GM21723 (cell line): ENCODE results near the gene RHO.
"Not testable (repeated sequence)": the region's sequence is repeated elsewhere in the genome, so short reads cannot be mapped to it uniquely, and the experiment has no call there.

ENCODE experiments used
- ATAC-seq: cut with Tn5 transposase; IDR thresholded peaks from one replicate; pipeline ENCODE4 v1.9.1; 2021; ENCODE audit warnings: mild to moderate bottlenecking, moderate library complexity; ENCODE audit not compliant: unreplicated experiment

RHO gene

GRCh38 chr3:129499604-129500333 lies 28.7 kb upstream of the RHO start:
- not testable (repeated sequence) for ATAC-seq

GRCh38 chr3:129500334-129500658 lies 28.1 kb upstream of the RHO start:
- no peak for ATAC-seq

GRCh38 chr3:129501630-129502029 lies 26.8 kb upstream of the RHO start:
- ATAC-seq, result no peak

- no peak for ATAC-seq
Observed at GRCh38 chr3:129502641-129503408, 25.6 kb upstream of the RHO start.

- no peak for ATAC-seq
Observed at GRCh38 chr3:129503471-129504291, 24.8 kb upstream of the RHO start.

- no peak for ATAC-seq
Observed at GRCh38 chr3:129504471-129505100, 23.9 kb upstream of the RHO start.

GRCh38 chr3:129505341-129505740 lies 23.1 kb upstream of the RHO start:
- no peak for ATAC-seq

- no peak for ATAC-seq
Observed at GRCh38 chr3:129506231-129506742, 22.2 kb upstream of the RHO start.

- no peak for ATAC-seq
Observed at GRCh38 chr3:129507181-129507831, 21.1 kb upstream of the RHO start.

GRCh38 chr3:129512595-129512994 lies 15.8 kb upstream of the RHO start:
- no peak for ATAC-seq

- ATAC-seq, result no peak
Observed at GRCh38 chr3:129513705-129514104, 14.7 kb upstream of the RHO start.

GRCh38 chr3:129514110-129514509 lies 14.3 kb upstream of the RHO start:
- no peak for ATAC-seq

- ATAC-seq, result no peak
Observed at GRCh38 chr3:129514563-129514962, 13.9 kb upstream of the RHO start.

- not testable (repeated sequence) for ATAC-seq
Observed at GRCh38 chr3:129515108-129515820, 13.2 kb upstream of the RHO start.

GRCh38 chr3:129515821-129516432 lies 12.5 kb upstream of the RHO start:
- ATAC-seq, result not testable (repeated sequence)

- no peak for ATAC-seq
Observed at GRCh38 chr3:129517516-129517915, 10.9 kb upstream of the RHO start.

GRCh38 chr3:129518038-129518561 lies 10.3 kb upstream of the RHO start:
- no peak for ATAC-seq

GRCh38 chr3:129518581-129518980 lies 9.9 kb upstream of the RHO start:
- ATAC-seq, result no peak

- ATAC-seq, result no peak
Observed at GRCh38 chr3:129519449-129519848, 9.0 kb upstream of the RHO start.
